ENCODE measurements around the gene JPH3.
"Not testable (repeated sequence)": the region's sequence is repeated elsewhere in the genome, so short reads cannot be mapped to it uniquely, and the experiment has no call there.

GRCh38 chr16:87681051-87681602 is 78.8 kb downstream of the JPH3 start:
- TF ChIP-seq EP300 (IDR thresholded peaks at IDR 0.05); CTCF (IDR thresholded peaks at IDR 0.05); CHD2 (IDR thresholded peaks at IDR 0.05; ENCODE audit: low read length, partially characterized antibody); MAZ (IDR thresholded peaks at IDR 0.05; ENCODE audit: borderline replicate concordance, low read depth, low read length); REST (IDR thresholded peaks at IDR 0.05); CEBPB (IDR thresholded peaks at IDR 0.05); POLR2A (IDR thresholded peaks at IDR 0.05; ENCODE audit: low read length); ESRRA (IDR thresholded peaks at IDR 0.05; ENCODE audit: borderline replicate concordance, low read length); RNF2 (IDR thresholded peaks at IDR 0.05; ENCODE audit: borderline replicate concordance, low read depth); NPAS2 (CRISPR knock-in tag; IDR thresholded peaks at IDR 0.05; ENCODE audit: borderline replicate concordance); KDM5A (IDR thresholded peaks at IDR 0.05); HOXA7 (CRISPR knock-in tag; IDR thresholded peaks at IDR 0.05); HDAC2 (IDR thresholded peaks at IDR 0.05): not testable (repeated sequence)
